MV-4-11 (cell line): ENCODE results near the gene FBRS.
"Not testable (repeated sequence)": the region's sequence is repeated elsewhere in the genome, so short reads cannot be mapped to it uniquely, and the experiment has no call there.

Experiments
- DNase-seq: peaks from one replicate; lab custom pipeline; 2025; lab: John Stamatoyannopoulos, UW

The FBRS gene

GRCh38 chr16:30665155-30665829, 7.1 kb downstream of the FBRS start:
- no peak for DNase-seq

DNA sequence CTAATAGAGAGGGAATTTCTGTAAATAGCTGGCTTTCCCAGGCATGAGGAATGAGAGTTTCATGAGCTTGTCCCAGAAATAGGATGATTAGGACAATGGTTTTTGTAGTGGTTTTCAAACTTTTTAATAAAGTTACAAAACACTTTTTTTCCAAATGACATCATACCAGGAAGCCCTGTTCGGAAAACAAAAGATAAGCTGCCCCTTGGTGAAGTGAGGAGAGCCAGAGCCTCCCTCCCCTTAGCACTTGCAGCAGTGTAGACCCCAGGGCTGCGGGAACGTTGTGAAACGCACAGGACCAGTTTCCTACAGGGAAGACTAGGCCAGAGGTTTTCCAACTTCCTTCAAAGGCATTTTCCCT, 7.6 kb downstream of the FBRS start:
- DNase-seq = no peak

GRCh38 chr16:30666681-30667080, 8.4 kb downstream of the FBRS start:
- no peak for DNase-seq

GRCh38 chr16:30667361-30667905, 9.2 kb downstream of the FBRS start:
- DNase-seq = no peak

DNA sequence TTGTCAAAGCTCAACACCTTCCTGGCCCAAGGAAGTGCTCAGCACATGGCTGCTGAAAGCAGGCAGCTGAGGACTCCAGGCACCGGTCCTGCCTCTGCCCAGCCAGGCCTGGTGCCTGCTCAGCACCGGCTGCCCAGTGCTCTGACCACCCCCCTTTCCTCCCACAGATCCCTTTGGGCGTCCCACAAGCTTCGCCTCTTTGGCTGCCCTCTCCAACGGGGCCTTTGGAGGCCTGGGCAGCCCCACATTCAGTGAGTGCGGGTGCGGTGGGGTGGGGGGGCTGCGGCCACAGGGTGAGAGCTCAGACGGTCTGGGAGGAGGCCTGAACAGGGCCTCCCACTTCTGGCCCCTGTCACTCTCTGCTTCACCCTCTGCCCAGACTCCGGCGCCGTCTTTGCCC, 10.2 kb downstream of the FBRS start:
- no peak for DNase-seq

- DNase-seq = no peak
Observed at GRCh38 chr16:30669026-30669902, 11.0 kb downstream of the FBRS start.

DNA sequence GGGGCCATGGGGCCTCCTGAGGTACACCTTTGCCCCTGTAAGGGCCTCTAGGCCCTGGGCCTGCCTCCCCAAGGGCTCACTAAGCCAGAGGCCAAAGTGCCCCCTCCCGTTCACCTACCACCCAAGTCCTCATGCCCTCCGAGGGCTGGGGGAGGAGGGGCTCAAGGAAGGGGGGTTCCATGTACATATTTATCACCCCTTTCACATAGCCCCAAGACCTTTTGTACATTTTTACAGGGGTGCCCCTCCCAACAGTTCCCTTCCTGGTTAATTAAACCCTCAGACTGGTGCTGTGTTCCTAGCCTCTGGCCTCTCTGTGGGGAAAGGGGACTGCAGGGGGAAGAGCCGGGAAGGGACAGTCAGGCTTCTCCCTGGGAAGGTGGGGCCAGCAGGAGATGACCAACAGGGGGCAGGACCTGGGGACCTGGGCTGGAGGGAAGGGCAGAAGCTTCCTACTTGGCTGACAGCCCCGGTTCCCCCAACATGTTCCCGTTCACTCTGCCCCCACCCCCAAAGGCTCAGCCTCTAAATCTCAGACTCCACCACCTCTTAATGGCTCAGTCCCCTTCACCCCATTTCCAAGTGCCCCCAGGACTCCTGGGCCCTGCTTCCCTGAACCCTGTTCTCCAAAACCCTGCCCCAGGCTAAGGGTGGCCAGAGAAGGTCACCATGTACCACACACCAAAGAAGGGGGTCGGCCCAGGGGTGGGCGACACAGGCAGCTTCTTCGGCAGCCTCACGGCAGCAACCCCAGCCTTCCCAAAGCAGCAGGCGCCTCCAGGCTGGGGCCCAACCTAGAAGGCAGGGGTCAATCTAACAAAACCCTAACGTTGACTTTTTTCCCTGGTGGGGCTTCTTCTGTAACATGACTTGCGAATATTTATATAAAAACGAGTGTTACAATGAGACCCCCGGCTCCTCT, 11.9 kb downstream of the FBRS start:
- no peak for DNase-seq

DNA sequence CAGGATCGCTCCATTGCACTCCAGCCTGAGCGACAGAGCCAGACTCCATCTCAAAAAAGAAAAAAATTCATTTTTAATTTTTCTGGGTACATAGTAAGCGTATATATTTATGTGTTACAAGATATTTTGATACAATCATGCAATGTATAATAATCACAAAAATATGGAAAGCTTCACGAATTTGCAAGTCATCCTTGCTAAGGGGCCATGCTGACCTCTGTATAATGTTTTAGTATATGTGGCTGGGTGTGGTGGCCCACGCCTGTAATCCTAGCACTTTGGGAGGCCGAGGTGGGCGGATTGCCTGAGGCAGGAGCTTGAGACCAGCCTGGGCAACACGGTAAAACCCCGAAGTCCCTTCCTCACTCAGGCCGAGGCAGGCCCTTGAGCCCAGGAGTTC, 16.9 kb downstream of the FBRS start:
- no peak for DNase-seq

GRCh38 chr16:30677931-30678585, 19.8 kb downstream of the FBRS start:
- DNase-seq = no peak

DNA sequence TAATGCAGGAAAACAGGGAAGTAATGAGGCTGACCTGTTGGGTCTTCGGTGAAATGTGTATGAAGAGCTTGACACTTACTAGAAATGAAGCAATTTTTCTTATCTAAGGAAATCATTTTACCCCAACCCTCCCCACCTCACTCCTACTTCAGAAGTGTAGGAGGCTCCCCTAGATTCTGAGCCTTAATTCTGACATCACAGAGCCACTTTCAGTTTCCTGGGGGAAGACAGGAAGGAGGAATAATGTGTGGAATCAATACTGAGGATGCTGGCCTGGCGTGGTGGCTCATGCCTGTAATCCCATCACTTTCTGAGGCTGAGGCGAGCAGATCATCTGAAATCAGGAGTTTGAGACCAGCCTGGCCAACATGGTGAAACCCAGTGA, 20.3 kb downstream of the FBRS start:
- DNase-seq = no peak

DNA sequence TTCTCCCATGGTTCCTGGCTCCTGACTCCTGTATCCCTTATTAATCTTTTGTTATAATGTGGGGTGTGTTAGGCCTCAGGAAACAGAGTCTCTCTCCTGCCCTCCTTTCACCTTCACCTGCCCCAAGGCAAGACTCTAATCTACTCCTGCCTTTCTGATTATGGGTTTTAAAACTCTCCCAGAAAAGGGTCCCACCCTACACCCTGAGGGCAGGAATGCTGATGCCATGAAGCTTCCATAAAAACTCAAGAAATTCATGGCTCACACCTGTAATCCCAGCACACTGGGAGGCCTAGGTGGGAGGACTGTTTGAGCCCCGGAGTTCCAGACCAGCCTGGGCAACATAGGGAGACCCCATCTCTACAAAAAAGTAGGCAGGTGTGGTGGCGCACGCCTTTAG, 22.1 kb downstream of the FBRS start:
- DNase-seq = no peak

DNA sequence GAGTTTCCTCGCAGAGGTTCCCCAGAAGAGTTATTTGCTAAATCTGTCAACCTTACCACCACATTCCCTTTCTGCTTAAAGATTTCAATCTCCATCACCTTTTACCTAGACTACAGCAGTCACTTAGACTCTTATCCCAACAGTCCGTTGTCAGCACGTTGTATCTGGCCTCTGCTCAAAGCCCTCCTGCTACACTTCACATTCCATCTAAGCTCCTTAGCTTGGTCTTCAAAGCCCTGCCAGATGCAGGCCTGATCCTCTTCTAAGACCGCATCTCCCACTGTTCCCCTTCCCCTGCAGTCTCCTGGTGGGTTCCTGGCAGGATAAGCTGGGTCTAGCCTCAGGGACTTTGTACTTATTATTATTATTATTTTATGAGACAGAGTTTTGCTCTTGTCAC, 30.5 kb downstream of the FBRS start:
- no peak for DNase-seq

GRCh38 chr16:30691907-30692306, 33.7 kb downstream of the FBRS start:
- DNase-seq = no peak

DNA sequence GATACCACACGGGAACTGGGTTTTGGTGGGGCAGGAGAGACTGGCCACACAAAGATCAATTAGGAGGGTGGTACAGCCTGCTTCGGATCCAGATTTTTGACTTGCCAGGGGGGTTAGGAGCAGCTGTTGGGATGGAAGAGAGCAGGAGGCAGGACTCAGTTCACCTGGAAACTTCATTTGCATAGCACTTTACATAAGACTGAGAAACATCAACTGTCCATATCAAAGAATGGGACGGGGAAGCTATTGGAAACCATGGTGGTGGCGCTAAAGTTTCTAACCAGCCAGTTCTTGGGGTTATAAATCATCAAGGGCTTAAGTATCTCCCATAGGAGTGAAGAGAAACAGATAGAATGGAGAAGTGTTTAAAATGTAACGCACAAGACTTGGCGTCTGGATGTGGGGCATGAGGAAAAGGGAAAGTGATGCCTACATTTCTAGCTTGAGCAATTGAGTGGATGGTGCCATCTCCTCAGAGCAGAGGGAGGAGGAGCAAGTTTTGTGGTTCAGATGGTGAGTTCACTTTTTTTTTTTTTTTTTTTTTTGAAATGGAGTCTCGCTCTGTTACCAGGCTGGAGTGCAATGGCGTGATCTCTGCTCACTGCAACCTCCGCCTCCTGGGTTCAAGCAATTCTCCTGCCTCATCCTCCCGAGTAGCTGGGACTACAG, 34.3 kb downstream of the FBRS start:
- DNase-seq = peak; percentile 88

DNA sequence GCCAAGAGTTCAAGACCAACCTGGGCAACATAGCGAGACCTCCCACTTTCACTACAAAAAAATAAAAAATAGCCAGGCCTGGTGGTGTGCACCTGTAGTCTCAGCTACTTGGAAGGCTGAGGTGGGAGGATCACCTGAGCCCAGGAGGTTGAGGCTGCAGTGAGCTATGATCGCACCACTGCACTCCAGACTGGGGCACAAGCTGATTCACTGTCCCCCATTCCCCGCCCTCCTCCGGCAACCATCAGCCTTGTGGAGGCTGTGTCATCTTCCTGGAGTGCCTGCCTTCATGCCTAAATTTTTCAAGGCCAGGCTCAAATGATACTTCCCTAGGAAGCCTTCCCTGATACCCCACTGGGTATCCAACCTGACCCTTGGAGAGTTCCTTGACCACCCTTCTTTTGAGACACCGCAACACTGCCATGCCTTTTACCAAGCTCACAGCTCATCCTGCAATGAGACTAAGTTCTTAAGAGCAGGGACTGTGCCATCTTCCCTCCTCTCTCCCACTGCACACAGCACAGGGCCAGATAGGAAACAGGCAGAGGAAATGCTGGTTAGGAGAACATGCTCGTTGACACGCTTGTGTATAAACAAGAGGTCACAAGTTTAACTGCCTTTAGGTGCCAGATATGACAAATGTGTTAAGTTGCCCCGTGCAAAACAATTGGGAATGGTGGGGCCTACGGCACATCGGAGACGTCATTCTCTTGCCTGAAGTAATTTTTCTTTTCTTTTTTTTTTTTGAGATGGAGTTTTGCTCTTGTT, 36.9 kb downstream of the FBRS start:
- DNase-seq = no peak

GRCh38 chr16:30696646-30697045, 38.4 kb downstream of the FBRS start:
- not testable (repeated sequence) for DNase-seq

DNA sequence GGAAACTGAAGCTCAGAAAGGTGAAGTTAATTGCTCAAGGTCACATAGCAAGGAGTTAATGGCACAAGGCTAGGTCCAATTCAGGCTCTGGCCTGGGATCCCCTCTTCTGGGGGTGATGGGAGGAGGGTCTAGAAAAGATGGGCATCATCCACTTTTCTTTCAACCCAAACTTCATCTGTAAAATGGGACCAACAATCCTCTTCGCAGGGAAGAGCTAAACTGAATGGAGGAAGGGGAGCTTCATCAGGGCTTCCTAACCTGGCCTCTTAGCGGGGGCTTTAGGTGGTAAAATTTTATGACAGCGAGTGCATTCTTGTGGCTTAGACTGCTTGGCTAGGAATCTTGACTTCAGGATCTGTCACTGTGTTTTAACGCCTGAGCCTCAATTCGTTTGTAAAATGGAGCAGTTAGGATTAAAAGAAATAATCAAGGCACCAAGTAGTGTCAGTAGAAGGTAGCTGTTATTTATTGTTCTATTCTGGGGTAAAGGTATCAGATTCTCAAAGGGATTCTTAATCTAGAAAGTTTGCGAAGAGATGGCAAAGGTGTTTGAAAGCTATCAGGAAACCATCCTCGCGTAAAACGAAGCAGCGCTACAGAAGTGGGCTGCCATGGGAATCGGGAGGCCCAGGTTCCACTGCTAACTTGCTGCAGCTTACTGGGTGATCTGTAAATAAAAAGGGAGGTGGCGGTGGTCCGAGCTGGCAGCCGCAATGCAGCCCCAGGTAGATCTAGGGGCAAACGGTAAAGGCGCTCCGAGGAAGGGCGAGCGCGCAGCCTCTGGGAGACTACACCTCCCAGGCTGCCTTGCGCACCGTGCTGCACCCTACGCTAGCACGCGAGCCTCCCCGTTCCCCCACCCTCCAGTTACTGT, 39.3 kb downstream of the FBRS start:
- peak; percentile 92 for DNase-seq

- DNase-seq = peak; percentile 82
Observed at GRCh38 chr16:30698139-30698815, 40.0 kb downstream of the FBRS start.
